ENCODE data around the gene FHIT.

DNA sequence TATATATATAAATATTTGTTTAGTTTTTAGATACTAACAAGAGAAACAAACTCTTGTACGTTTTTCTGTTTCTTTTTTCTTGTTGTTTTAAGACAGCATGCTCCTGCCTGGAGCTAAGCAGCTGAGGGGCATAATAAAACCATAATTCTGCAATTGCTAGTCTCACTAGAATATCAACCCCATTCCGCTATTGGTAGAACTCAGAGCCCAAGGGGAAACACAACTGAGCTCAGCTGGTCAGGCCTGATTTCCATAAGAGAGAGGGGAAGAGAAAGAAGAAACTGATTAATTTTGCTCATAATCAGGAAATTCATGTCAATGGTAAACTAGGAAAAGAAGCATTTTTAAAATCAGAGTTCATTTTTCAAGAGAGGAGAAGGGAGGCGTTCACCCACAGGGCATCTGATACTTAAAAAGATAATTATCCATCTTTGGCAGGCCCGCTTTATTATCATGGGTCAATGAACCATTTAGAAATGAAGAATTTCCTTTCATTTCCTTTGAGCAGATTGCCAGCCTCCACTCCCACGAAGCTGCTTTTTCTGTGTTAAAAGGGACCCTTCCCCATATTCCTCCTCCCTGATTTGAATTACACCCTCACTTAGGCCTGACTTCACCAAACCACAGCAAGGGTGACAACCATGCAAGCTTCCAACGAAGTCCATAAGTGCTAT is 1236.1 kb downstream of the FHIT start:
- TF ChIP-seq, protein P1, sequence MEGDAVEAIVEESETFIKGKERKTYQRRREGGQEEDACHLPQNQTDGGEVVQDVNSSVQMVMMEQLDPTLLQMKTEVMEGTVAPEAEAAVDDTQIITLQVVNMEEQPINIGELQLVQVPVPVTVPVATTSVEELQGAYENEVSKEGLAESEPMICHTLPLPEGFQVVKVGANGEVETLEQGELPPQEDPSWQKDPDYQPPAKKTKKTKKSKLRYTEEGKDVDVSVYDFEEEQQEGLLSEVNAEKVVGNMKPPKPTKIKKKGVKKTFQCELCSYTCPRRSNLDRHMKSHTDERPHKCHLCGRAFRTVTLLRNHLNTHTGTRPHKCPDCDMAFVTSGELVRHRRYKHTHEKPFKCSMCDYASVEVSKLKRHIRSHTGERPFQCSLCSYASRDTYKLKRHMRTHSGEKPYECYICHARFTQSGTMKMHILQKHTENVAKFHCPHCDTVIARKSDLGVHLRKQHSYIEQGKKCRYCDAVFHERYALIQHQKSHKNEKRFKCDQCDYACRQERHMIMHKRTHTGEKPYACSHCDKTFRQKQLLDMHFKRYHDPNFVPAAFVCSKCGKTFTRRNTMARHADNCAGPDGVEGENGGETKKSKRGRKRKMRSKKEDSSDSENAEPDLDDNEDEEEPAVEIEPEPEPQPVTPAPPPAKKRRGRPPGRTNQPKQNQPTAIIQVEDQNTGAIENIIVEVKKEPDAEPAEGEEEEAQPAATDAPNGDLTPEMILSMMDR (IDR thresholded peaks at IDR 0.05; ENCODE audit: poor library complexity): no peak
- TF ChIP-seq EZH2 (IDR thresholded peaks at IDR 0.05; ENCODE audit: borderline replicate concordance): no peak

All from hepatocyte (in vitro differentiated cells).